D721Med (cell line): ENCODE results near the gene SLC25A19.

Source experiments
- DNase-seq: peaks from one replicate; pipeline ENCODE4 v3.0.0; 2011; ENCODE audit warnings: low spot score; ENCODE audit not compliant: insufficient read length
- FAIRE-seq: peaks from 2 replicates; lab custom pipeline; 2011; peaks lifted over from hg19 to GRCh38; lab: Jason Lieb, UNC
- TF ChIP-seq, protein P1 (sequence below): IDR thresholded peaks from 2 replicates; pipeline ENCODE4 v1.5.1; 2012; ENCODE audit warnings: mild to moderate bottlenecking, control low read depth; ENCODE audit not compliant: insufficient read depth; ENCODE audit errors: missing control alignments

SLC25A19 gene

DNA sequence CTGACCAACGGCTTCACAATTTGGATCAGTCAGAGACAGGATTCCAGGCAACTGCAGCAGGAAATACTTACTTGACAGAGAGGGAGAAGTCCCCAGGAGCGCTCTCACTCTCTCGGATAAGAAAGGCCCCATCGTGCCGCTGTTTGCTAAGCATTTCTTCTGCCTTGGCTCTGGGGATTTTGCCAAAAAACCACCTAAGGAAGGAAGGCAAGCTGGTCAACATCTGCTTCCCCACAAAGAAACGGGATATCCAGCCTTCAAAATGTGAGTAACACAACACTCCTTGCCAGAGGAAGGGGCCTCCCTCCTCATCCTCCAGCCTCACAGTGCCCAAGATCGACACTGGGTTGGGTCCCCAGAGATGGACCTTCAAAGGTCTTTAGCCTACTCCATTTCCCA, 36.6 kb upstream of the SLC25A19 start:
- TF ChIP-seq, protein P1, sequence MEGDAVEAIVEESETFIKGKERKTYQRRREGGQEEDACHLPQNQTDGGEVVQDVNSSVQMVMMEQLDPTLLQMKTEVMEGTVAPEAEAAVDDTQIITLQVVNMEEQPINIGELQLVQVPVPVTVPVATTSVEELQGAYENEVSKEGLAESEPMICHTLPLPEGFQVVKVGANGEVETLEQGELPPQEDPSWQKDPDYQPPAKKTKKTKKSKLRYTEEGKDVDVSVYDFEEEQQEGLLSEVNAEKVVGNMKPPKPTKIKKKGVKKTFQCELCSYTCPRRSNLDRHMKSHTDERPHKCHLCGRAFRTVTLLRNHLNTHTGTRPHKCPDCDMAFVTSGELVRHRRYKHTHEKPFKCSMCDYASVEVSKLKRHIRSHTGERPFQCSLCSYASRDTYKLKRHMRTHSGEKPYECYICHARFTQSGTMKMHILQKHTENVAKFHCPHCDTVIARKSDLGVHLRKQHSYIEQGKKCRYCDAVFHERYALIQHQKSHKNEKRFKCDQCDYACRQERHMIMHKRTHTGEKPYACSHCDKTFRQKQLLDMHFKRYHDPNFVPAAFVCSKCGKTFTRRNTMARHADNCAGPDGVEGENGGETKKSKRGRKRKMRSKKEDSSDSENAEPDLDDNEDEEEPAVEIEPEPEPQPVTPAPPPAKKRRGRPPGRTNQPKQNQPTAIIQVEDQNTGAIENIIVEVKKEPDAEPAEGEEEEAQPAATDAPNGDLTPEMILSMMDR: no peak
- FAIRE-seq: no peak
- no peak for DNase-seq

- TF ChIP-seq, protein P1: no peak
- DNase-seq (no peak), FAIRE-seq (no peak)
These were observed 36.1 kb upstream of the SLC25A19 start for GRCh38 chr17:75325348-75325747.

DNA sequence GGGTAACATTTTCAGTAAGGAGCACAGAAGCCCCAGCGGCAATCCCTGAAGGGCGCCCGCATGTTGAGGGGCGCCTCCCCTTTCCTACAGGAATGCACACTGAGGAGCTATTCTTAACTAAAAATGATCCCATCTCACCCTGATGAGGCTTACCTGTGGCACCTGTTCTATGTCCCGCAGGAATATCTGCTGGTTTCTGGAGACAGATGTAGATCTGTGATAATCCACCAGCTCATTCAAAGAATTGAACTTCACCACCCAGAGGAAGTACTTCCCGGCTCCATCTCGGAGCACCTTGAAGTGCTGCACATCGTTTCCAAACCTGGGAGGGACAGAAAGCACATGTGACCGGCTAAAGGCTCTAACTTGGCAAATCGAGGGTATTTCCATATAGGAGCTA, 32.3 kb upstream of the SLC25A19 start:
- DNase-seq (no peak), FAIRE-seq (no peak)
- TF ChIP-seq, protein P1: no peak

DNA sequence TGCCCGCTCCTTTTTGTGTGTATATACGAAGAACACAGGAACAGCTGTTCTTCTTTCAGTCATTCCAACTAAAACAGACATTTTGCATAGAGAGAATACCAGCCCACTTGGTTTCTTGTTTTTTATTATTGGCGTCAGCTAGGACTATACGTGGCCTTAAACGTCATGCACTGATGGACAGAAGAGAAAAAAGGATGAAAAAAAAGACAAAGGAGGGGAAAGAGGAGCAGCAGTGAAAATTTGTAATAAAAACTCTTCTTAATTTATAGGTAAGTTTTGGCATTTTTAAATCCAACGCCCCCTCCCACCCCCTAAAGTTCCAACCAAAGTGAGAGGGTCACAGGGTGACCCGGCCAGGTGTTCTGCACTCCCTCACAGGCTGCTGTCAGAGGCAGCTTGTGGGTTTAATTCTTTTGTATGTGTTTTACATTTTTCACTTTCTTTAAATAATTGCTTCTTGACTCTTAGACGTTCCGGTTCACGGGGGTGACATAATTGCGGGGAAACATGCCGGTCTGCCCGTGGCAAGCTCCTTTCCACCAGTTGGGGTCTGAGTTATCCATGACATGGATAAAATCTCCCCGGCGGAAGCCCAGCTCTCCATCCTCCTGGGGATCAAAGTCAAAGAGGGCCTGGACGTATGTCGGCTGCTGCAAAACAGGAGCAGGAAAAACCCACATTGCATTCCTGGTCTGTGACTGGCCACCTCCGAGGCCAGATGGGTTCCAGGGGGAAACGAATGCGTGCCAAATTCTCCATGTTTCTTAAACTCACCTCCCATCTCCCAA, 30.9 kb upstream of the SLC25A19 start:
- TF ChIP-seq, protein P1: no peak
- FAIRE-seq (no peak), DNase-seq (no peak)

GRCh38 chr17:75318615-75319222, 29.5 kb upstream of the SLC25A19 start:
- TF ChIP-seq, protein P1: no peak
- FAIRE-seq (no peak), DNase-seq (no peak)

- no peak for FAIRE-seq
- TF ChIP-seq, protein P1: no peak
- no peak for DNase-seq
These were observed 29.0 kb upstream of the SLC25A19 start for GRCh38 chr17:75318211-75318610.

- TF ChIP-seq, protein P1: no peak
- FAIRE-seq: no peak
- no peak for DNase-seq
These were observed 28.4 kb upstream of the SLC25A19 start for GRCh38 chr17:75317671-75318070.
